Measurements from ENCODE around the gene RDH8.

DNA sequence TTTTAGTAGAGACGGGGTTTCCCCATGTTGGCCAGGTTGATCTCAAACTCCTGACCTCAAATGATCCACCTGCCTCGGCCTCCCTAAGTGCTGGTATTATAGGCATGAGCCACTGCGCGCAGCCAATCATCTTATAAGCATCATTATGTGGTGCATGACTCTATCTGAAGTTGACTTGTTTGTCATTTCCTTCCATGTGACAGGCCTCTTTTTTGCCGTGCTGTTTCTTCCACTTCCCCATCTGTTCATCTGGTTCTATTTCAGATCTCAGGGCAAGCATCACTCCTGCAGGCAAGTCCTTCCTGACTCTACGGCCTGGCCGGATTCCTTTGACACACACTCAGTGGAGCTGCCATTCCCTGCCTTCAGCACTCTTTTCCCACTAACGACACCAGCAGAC lies 18.2 kb upstream of the RDH8 start:
- TF ChIP-seq ZFP36 (IDR thresholded peaks at IDR 0.05; ENCODE audit: borderline replicate concordance, partially characterized antibody) (no peak), SMC3 (IDR thresholded peaks at IDR 0.05) (no peak), ESRRA (IDR thresholded peaks at IDR 0.05; ENCODE audit: borderline replicate concordance, low read length) (no peak), CHD4 (IDR thresholded peaks at IDR 0.05; ENCODE audit: borderline replicate concordance) (no peak), EHMT2 (IDR thresholded peaks at IDR 0.05; ENCODE audit: low read depth) (no peak)
- TF ChIP-seq, protein P1, sequence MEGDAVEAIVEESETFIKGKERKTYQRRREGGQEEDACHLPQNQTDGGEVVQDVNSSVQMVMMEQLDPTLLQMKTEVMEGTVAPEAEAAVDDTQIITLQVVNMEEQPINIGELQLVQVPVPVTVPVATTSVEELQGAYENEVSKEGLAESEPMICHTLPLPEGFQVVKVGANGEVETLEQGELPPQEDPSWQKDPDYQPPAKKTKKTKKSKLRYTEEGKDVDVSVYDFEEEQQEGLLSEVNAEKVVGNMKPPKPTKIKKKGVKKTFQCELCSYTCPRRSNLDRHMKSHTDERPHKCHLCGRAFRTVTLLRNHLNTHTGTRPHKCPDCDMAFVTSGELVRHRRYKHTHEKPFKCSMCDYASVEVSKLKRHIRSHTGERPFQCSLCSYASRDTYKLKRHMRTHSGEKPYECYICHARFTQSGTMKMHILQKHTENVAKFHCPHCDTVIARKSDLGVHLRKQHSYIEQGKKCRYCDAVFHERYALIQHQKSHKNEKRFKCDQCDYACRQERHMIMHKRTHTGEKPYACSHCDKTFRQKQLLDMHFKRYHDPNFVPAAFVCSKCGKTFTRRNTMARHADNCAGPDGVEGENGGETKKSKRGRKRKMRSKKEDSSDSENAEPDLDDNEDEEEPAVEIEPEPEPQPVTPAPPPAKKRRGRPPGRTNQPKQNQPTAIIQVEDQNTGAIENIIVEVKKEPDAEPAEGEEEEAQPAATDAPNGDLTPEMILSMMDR (IDR thresholded peaks at IDR 0.05): no peak
- TF ChIP-seq, protein P2, sequence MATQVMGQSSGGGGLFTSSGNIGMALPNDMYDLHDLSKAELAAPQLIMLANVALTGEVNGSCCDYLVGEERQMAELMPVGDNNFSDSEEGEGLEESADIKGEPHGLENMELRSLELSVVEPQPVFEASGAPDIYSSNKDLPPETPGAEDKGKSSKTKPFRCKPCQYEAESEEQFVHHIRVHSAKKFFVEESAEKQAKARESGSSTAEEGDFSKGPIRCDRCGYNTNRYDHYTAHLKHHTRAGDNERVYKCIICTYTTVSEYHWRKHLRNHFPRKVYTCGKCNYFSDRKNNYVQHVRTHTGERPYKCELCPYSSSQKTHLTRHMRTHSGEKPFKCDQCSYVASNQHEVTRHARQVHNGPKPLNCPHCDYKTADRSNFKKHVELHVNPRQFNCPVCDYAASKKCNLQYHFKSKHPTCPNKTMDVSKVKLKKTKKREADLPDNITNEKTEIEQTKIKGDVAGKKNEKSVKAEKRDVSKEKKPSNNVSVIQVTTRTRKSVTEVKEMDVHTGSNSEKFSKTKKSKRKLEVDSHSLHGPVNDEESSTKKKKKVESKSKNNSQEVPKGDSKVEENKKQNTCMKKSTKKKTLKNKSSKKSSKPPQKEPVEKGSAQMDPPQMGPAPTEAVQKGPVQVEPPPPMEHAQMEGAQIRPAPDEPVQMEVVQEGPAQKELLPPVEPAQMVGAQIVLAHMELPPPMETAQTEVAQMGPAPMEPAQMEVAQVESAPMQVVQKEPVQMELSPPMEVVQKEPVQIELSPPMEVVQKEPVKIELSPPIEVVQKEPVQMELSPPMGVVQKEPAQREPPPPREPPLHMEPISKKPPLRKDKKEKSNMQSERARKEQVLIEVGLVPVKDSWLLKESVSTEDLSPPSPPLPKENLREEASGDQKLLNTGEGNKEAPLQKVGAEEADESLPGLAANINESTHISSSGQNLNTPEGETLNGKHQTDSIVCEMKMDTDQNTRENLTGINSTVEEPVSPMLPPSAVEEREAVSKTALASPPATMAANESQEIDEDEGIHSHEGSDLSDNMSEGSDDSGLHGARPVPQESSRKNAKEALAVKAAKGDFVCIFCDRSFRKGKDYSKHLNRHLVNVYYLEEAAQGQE (IDR thresholded peaks at IDR 0.05): no peak
